IMR-90 (cell line): Measurements from ENCODE around the gene DUSP2.

Experiments
- CTCF ChIP-seq: conservative IDR thresholded peaks from 2 replicates; pipeline ENCODE4 v1.5.1; 2012; ENCODE audit warnings: mild to moderate bottlenecking, low read depth, low read length, improper control_type of control experiment
- MAZ ChIP-seq: IDR thresholded peaks from 2 replicates; pipeline ENCODE4 v1.6.1; 2012; ENCODE audit warnings: low read depth, mild to moderate bottlenecking, low read length, improper control_type of control experiment, moderate library complexity, borderline replicate concordance
- POLR2A ChIP-seq: IDR thresholded peaks from 2 replicates; pipeline ENCODE4 v1.6.1; 2012; ENCODE audit warnings: mild to moderate bottlenecking, low read depth, low read length
- RAD21 ChIP-seq: IDR thresholded peaks from 2 replicates; pipeline ENCODE4 v1.6.1; 2012; ENCODE audit warnings: low read length, improper control_type of control experiment
- USF2 ChIP-seq: fragments of 150-350 bp; IDR thresholded peaks from 2 replicates; pipeline ENCODE4 v1.6.1; 2017; ENCODE audit warnings: mild to moderate bottlenecking, antibody characterized with exemption, low read length, low read depth

- TF ChIP-seq CTCF (peak; percentile 63), POLR2A (peak; percentile 33), RAD21 (peak; percentile 79), MAZ (no peak), USF2 (no peak)
These were observed 6.8 kb downstream of the DUSP2 start, which contains the start of gene ASTL for GRCh38 chr2:96138179-96139145.
